GM18499 (cell line): Measurements from ENCODE around the gene CARS2.
A peak's percentile ranks its signal among the peaks of the same experiment; 100 is the strongest.
"Not testable (repeated sequence)": the region's sequence is repeated elsewhere in the genome, so short reads cannot be mapped to it uniquely, and the experiment has no call there.

ENCODE experiments used
- ATAC-seq: cut with Tn5 transposase; IDR thresholded peaks from one replicate; pipeline ENCODE4 v1.9.1; 2021; ENCODE audit warnings: moderate number of reproducible peaks; ENCODE audit not compliant: insufficient read depth, unreplicated experiment

CARS2 gene

GRCh38 chr13:110684388-110685056, 21.4 kb downstream of the CARS2 start:
- ATAC-seq = no peak

- ATAC-seq = no peak
These were observed 22.0 kb downstream of the CARS2 start for GRCh38 chr13:110683921-110684320.

- ATAC-seq = no peak
These were observed 22.6 kb downstream of the CARS2 start for GRCh38 chr13:110683203-110683883.

GRCh38 chr13:110682746-110683145, 23.2 kb downstream of the CARS2 start:
- no peak for ATAC-seq

GRCh38 chr13:110681868-110682550, 23.9 kb downstream of the CARS2 start:
- ATAC-seq = no peak

GRCh38 chr13:110680852-110681251, 25.1 kb downstream of the CARS2 start:
- no peak for ATAC-seq

- no peak for ATAC-seq
These were observed 28.0 kb downstream of the CARS2 start for GRCh38 chr13:110677731-110678545.

GRCh38 chr13:110676595-110677587, 29.0 kb downstream of the CARS2 start:
- ATAC-seq = peak; percentile 63

- not testable (repeated sequence) for ATAC-seq
These were observed 36.1 kb downstream of the CARS2 start for GRCh38 chr13:110669814-110670213.

- no peak for ATAC-seq
These were observed 36.9 kb downstream of the CARS2 start for GRCh38 chr13:110669036-110669435.

GRCh38 chr13:110666255-110666533, 39.7 kb downstream of the CARS2 start:
- no peak for ATAC-seq

GRCh38 chr13:110665491-110666254, 40.2 kb downstream of the CARS2 start:
- ATAC-seq = no peak

GRCh38 chr13:110664673-110665072, 41.2 kb downstream of the CARS2 start:
- no peak for ATAC-seq

GRCh38 chr13:110664041-110664440, 41.9 kb downstream of the CARS2 start:
- ATAC-seq = no peak

- ATAC-seq = no peak
These were observed 42.4 kb downstream of the CARS2 start for GRCh38 chr13:110663491-110663890.

- ATAC-seq = no peak
These were observed 43.0 kb downstream of the CARS2 start for GRCh38 chr13:110662777-110663443.

GRCh38 chr13:110662091-110662490, 43.8 kb downstream of the CARS2 start:
- no peak for ATAC-seq

GRCh38 chr13:110661256-110661655, 44.7 kb downstream of the CARS2 start:
- ATAC-seq = no peak
